GM13977 (cell line): ENCODE measurements around the gene FLG.

Source experiments
- DNase-seq: peaks from one replicate; pipeline ENCODE4 v3.0.0; 2012; ENCODE audit warnings: low spot score
- CTCF ChIP-seq: IDR thresholded peaks from 2 replicates; pipeline ENCODE4 v1.5.1; 2012; ENCODE audit warnings: mild to moderate bottlenecking, control low read depth; ENCODE audit not compliant: insufficient read depth; ENCODE audit errors: extremely low read depth, missing control alignments
- in situ Hi-C: fragments of 300-500 bp; cut with MboI; formaldehyde crosslinking; loops from one replicate; pipeline ENCODE4 v1.12.0; 2022; ENCODE audit warnings: low sequenced_read_pairs, low pct_unique_long_range_greater_than_20kb, mixed read lengths, inconsistent platforms; ENCODE audit not compliant: unreplicated experiment

Gene FLG

GRCh38 chr1:152348447-152348846 lies 23.4 kb upstream of the FLG start:
- DNase-seq = no peak
- in situ Hi-C loops = no loop called here
- TF ChIP-seq CTCF = no peak

- TF ChIP-seq CTCF = peak; percentile 88
- DNase-seq = peak; percentile 20
- in situ Hi-C loops = no loop called here
These were observed 22.2 kb upstream of the FLG start for GRCh38 chr1:152347116-152347728.

DNA sequence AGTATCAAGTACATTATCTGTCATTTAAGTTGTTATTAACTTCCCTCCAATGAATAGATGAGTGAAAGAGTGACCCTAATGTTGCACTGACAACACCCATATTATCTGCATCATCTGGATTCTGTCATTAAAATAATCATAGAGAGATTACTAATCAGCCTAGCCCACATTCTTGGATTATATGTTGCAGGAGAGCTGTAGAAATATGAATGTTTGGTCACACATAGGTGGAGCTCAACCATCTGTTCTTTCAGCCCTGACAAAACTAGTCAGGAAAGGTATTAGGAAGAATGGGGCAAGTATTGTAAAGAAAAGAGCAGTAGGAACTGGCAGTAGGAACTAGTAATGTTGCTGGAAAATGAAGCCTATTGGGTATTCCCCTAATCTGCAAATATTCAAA lies 19.4 kb upstream of the FLG start:
- DNase-seq = no peak

GRCh38 chr1:152343006-152343405 lies 18.0 kb upstream of the FLG start:
- in situ Hi-C loops = no loop called here
- TF ChIP-seq CTCF = no peak
- no peak for DNase-seq

More for the DNA sequence above, 19.4 kb upstream of the FLG start:
- in situ Hi-C loops = no loop called here
- TF ChIP-seq CTCF = no peak

- in situ Hi-C loops = no loop called here
- TF ChIP-seq CTCF = no peak
- DNase-seq = no peak
These were observed 10.4 kb upstream of the FLG start for GRCh38 chr1:152335399-152335798.

DNA sequence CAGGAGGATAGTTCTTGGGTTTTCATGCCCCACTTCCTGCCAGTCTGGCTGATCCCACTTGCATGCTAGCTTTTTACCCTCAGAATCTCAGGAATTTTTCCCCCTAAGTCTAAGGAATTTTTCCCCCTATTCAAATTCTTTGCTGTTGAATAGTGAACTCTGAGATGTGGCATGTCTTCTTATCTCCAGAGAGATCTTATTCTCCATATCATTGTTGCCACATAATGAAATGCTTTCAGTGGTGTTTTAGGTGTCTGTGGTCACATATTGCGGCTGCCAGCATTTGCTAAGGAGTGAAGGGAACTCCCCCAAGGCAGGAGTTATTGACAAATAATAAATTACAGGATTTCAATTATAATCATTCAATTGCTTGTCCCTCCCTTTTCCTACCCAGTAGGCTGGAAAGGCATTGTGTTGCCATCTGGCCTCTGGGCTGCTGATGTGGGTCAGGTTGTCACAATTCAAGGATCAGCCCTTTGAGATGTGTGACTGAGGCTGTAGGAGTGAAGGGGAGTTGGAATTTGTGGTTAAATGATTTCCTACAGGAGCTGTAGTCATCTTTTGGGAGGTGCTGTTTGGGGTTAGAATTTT lies 3.9 kb upstream of the FLG start:
- TF ChIP-seq CTCF = no peak
- no peak for DNase-seq
- in situ Hi-C loops = no loop called here
